T-cell (primary cell): ENCODE measurements around the gene RTTN. TPM values are rescaled to one million over a fixed set of nuclear protein-coding genes. Genes with fewer than 3 reads are reported as not detected.
A peak's percentile ranks its signal among the peaks of the same experiment; 100 is the strongest.

ENCODE experiments used
- ATAC-seq, 4 experiments: fragments of 200-7000 bp in 3 of 4; fragments of 150-1000 bp in 1 of 4; cut with Tn5 transposase; replicated peaks in 1 of 4; 1 replicate in 3 of 4; 2 replicates in 1 of 4; pipeline ENCODE4 v1.10.0; 2021; ENCODE audit warnings: moderate library complexity in 3 of 4, mild to moderate bottlenecking in 2 of 4, moderate number of reproducible peaks in 1 of 4
- CTCF ChIA-PET, 2 donors: fragments of 300-600 bp; sonication (Branson Sonifier 250); formaldehyde crosslinking; loops; one replicate each; lab custom pipeline; 2022; ENCODE audit warnings: antibody characterized with exemption in 2 of 2; lab: Charles Lee
- POLR2A ChIA-PET, 2 donors: fragments of 300-600 bp; sonication (Branson Sonifier 250); formaldehyde crosslinking; loops; one replicate each; lab custom pipeline; 2022; ENCODE audit warnings: antibody characterized with exemption in 2 of 2; lab: Charles Lee
- DNase-seq, 35 experiments: peaks; one replicate each; pipeline versions ENCODE4 v3.0.0 to v3.0.0-alpha.2; 2013 to 2023
- H3K27ac ChIP-seq: one replicate; pipeline ENCODE4 v1.5.1; 2013; ENCODE audit warnings: low read length
- H3K27me3 ChIP-seq, 2 experiments: replicated peaks in 1 of 2; 1 replicate in 1 of 2; 2 replicates in 1 of 2; pipeline versions ENCODE4 v1.6.1 to v1.7.0; 2013; ENCODE audit warnings: low read length in 1 of 2, mixed read lengths in 1 of 2; ENCODE audit not compliant: control insufficient read depth in 2 of 2, insufficient read depth in 2 of 2; ENCODE audit errors: extremely low read depth in 1 of 2
- H3K36me3 ChIP-seq, 2 donors: 1 replicate in 1 of 2; 2 replicates in 1 of 2; pipeline versions ENCODE4 v1.6.1 to v1.7.0; 2013; ENCODE audit warnings: low read length in 1 of 2; ENCODE audit not compliant: control insufficient read depth in 2 of 2, insufficient read depth in 1 of 2; ENCODE audit errors: extremely low read depth in 1 of 2
- H3K4me1 ChIP-seq, 2 experiments: 1 replicate in 1 of 2; 2 replicates in 1 of 2; pipeline versions ENCODE4 v1.6.1 to v1.7.0; 2013; ENCODE audit warnings: low read length in 2 of 2, mixed read lengths in 1 of 2; ENCODE audit not compliant: insufficient read depth in 2 of 2, control insufficient read depth in 1 of 2; ENCODE audit errors: extremely low read depth in 1 of 2
- H3K4me3 ChIP-seq, 2 donors: 1 replicate in 1 of 2; 2 replicates in 1 of 2; pipeline versions ENCODE4 v1.5.1 to v1.7.0; 2013; ENCODE audit warnings: mild to moderate bottlenecking in 2 of 2, low read length in 1 of 2, moderate library complexity in 1 of 2; ENCODE audit not compliant: control insufficient read depth in 1 of 2; ENCODE audit errors: extremely low read depth in 1 of 2
- H3K9me3 ChIP-seq: 2 replicates; pipeline ENCODE4 v1.7.0; 2013
- H3K27ac Mint-ChIP-seq, 2 donors: one replicate each; pipeline ENCODE4 v1.8.0; 2020 to 2021; ENCODE audit warnings: mild to moderate bottlenecking in 2 of 2, mixed read lengths in 2 of 2
- H3K27me3 Mint-ChIP-seq, 2 donors: one replicate each; pipeline ENCODE4 v1.8.0; 2021 to 2022; ENCODE audit warnings: mixed read lengths in 2 of 2
- H3K36me3 Mint-ChIP-seq: one replicate; pipeline ENCODE4 v1.8.0; 2021; ENCODE audit warnings: mixed read lengths
- H3K4me1 Mint-ChIP-seq, 3 donors: one replicate each; pipeline ENCODE4 v1.8.0; 2020 to 2022; ENCODE audit warnings: mixed read lengths in 3 of 3, mild to moderate bottlenecking in 1 of 3
- H3K4me3 Mint-ChIP-seq, 3 donors: one replicate each; pipeline ENCODE4 v1.8.0; 2020 to 2022; ENCODE audit warnings: mild to moderate bottlenecking in 3 of 3, mixed read lengths in 3 of 3, moderate library complexity in 3 of 3
- H3K9me3 Mint-ChIP-seq, 3 donors: one replicate each; pipeline ENCODE4 v1.8.0; 2020 to 2022; ENCODE audit warnings: mixed read lengths in 3 of 3
- WGBS: methylation state at CpG from one replicate; pipeline ENCODE4 v1.1.5; 2013; ENCODE audit warnings: missing lambda C conversion rate; ENCODE audit not compliant: insufficient coverage; 5-methylcytosine and 5-hydroxymethylcytosine counted together
- total RNA-seq, 35 experiments: library from RNA in 6 of 35; stranded (reverse) in 6 of 35; fragments of 120-200 nt in 1 of 35; gene quantifications; one replicate each; pipeline versions ENCODE4 v1.2.1 to v1.2.4 and lab custom pipeline; 2013 to 2026

Gene RTTN
- total RNA-seq, 5 donors from 2014 or later (not counting 1 experiment from before 2014, with no cell fraction given), result 17.8 to 31.7 (median 19.4) TPM

- H3K36me3 Mint-ChIP-seq, result peaks cover 66% of the 10 kb centered on the region
These were observed 10.4 kb downstream of the RTTN start for GRCh38 chr18:70195014-70195614.

DNA sequence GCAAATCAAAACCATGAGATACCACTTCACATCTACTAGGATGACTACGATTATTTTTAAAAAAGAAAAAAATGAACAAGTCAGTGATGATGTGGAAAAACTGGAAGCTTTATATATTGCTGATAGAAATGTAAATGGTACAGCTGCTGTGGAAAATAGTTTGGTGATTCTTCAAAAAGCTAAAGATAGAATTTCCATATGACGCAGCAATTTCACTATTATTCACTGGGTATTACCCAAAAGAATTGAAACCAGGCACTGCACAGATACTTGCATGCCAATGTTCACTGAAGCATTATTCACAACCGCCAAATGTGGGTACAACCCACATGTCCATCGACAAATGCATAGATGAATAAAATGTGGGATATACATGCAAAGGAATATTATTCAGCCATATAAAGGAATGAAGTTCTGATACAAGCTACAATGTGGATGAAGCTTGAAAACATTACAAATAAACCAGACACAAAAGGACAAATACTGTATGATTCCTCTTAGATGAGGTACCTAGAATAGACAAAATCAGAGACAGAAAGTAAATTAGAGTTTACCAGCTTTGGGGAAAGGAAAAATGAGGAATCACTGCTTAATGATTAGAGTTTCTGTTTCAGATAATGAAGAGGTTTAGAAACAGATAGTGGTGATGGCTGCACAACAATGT, 11.1 kb downstream of the RTTN start:
- Mint-ChIP-seq H3K9me3 (no peaks in the 10 kb centered on the region), H3K27me3 (no peaks in the 10 kb centered on the region), H3K27ac (no peak overlapping the region), H3K4me3 (no peak overlapping the region), H3K36me3 (peaks cover 68% of the 10 kb centered on the region), H3K4me1 (peaks cover 5 to 7% (median 5%) of the 10 kb centered on the region in 3 donors)
- Histone ChIP-seq H3K9me3 (no peaks in the 10 kb centered on the region), H3K4me3 (no peak overlapping the region), H3K27ac (no peak overlapping the region), H3K27me3 (no peaks in the 10 kb centered on the region), H3K36me3 (peaks cover 17 to 58% of the 10 kb centered on the region in 2 donors), H3K4me1 (no peaks in the 10 kb centered on the region)
- no peak for ATAC-seq
- ChIA-PET CTCF (interaction anchor here (0.6 to 3.8 kb wide), 9 partner anchors 10 to 261 kb away, joined by 3 to 29 read pairs (median 3); partner anchors contain the start of gene RTTN (in 1 of the 2)), POLR2A (interaction anchor here in 1 of 2 donors (0.6 kb wide), 1 partner anchor 307 kb away, joined by 4 read pairs; no protein-coding TSS in a partner anchor)
- no CpG with 5 or more reads among the region's 4 CpGs for WGBS
- DNase-seq, result no peak

More at GRCh38 chr18:70195014-70195614, 10.4 kb downstream of the RTTN start:
- DNase-seq, result no peak
- peaks cover 5 to 7% (median 5%) of the 10 kb centered on the region in 3 donors for H3K4me1 Mint-ChIP-seq
- ChIA-PET CTCF (interaction anchor here (0.6 to 3.8 kb wide), 19 partner anchors 8 to 265 kb away, joined by 3 to 29 read pairs (median 4); partner anchors contain the start of gene RTTN (in 2 of the 2)), POLR2A (interaction anchor here in 1 of 2 donors (0.6 kb wide), 1 partner anchor 306 kb away, joined by 4 read pairs; no protein-coding TSS in a partner anchor)
- H3K27me3 ChIP-seq, result no peaks in the 10 kb centered on the region
- peaks cover 17 to 57% of the 10 kb centered on the region in 2 donors for H3K36me3 ChIP-seq
- peak overlapping the region; percentile 28 to 43 for H3K27ac Mint-ChIP-seq
- 73% methylated on average over 3 of the region's 3 CpGs for WGBS
- no peak overlapping the region for H3K4me3 Mint-ChIP-seq
- H3K9me3 Mint-ChIP-seq, result no peaks in the 10 kb centered on the region
- ATAC-seq, result no peak
- no peak overlapping the region for H3K27ac ChIP-seq
- H3K4me3 ChIP-seq, result no peak overlapping the region
- H3K27me3 Mint-ChIP-seq, result no peaks in the 10 kb centered on the region
- H3K4me1 ChIP-seq, result no peaks in the 10 kb centered on the region
- no peaks in the 10 kb centered on the region for H3K9me3 ChIP-seq

DNA sequence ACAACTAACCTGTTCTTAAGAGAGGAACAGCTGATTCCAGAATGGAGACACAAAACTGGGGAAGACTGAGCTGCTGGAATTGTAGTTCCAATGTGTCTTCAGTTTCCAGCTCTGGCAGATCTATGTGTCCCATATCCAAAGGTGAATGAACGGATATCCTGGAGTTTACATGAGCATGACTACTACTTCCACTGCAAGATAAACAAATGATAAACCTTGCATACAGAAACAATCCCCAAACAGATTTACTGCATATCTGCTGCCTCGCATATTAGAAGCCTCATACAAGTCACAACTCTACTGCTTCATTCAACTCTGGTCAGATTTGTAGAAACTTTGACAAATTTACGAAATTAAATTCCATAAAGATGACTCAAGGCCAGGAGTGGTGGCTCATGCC, 15.0 kb downstream of the RTTN start:
- H3K36me3 ChIP-seq, result peaks cover 3 to 59% of the 10 kb centered on the region in 2 donors
- H3K36me3 Mint-ChIP-seq, result peaks cover 79% of the 10 kb centered on the region

DNA sequence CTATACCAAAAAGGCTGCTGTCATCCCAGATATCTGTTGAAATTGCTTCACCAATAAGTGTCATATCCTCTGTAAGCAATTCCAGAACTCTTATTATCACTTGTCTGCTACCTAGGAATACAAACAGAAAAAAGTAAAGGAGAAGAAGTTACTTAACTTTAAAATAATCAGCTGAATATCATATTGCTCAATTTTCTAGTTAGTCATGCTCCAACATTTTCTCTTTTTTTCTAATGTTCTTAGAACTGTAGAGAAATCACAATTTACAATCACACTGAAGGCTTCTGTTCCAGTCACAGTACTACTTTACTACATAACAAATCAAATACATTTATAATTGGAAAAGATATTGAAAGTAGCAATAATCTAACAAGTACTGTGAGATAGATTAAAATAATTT, 17.4 kb downstream of the RTTN start:
- ATAC-seq (no peak), DNase-seq (no peak)
- no peak overlapping the region for H3K4me3 Mint-ChIP-seq
- POLR2A ChIA-PET, result no interaction called here
- no peak overlapping the region for H3K27ac ChIP-seq
- no peaks in the 10 kb centered on the region for H3K9me3 Mint-ChIP-seq
- H3K36me3 ChIP-seq, result peaks cover 3 to 52% of the 10 kb centered on the region in 2 donors
- H3K27me3 Mint-ChIP-seq, result no peaks in the 10 kb centered on the region
- CTCF ChIA-PET, result interaction anchor here in 1 of 2 donors (0.9 kb wide), 1 partner anchor 7 kb away, joined by 4 read pairs; no protein-coding TSS in a partner anchor
- H3K27me3 ChIP-seq, result no peaks in the 10 kb centered on the region
- H3K4me1 Mint-ChIP-seq, result peaks cover 14 to 19% (median 14%) of the 10 kb centered on the region in 3 donors
- H3K4me1 ChIP-seq, result no peaks in the 10 kb centered on the region
- peaks cover 79% of the 10 kb centered on the region for H3K36me3 Mint-ChIP-seq
- H3K4me3 ChIP-seq, result no peak overlapping the region
- H3K27ac Mint-ChIP-seq, result no peak overlapping the region
- H3K9me3 ChIP-seq, result no peaks in the 10 kb centered on the region

More for the DNA sequence above, 15.0 kb downstream of the RTTN start:
- Mint-ChIP-seq H3K27me3 (no peaks in the 10 kb centered on the region), H3K27ac (no peak overlapping the region), H3K4me1 (peaks cover 2 to 10% (median 4%) of the 10 kb centered on the region in 3 donors), H3K9me3 (no peaks in the 10 kb centered on the region), H3K4me3 (no peak overlapping the region)
- no peak overlapping the region for H3K27ac ChIP-seq
- no peak for ATAC-seq
- H3K4me3 ChIP-seq, result no peak overlapping the region
- WGBS, result 100% methylated on average over 3 of the region's 3 CpGs
- no peaks in the 10 kb centered on the region for H3K27me3 ChIP-seq
- ChIA-PET POLR2A (no interaction called here), CTCF (no interaction called here)
- no peaks in the 10 kb centered on the region for H3K4me1 ChIP-seq
- no peaks in the 10 kb centered on the region for H3K9me3 ChIP-seq
- no peak for DNase-seq

DNA sequence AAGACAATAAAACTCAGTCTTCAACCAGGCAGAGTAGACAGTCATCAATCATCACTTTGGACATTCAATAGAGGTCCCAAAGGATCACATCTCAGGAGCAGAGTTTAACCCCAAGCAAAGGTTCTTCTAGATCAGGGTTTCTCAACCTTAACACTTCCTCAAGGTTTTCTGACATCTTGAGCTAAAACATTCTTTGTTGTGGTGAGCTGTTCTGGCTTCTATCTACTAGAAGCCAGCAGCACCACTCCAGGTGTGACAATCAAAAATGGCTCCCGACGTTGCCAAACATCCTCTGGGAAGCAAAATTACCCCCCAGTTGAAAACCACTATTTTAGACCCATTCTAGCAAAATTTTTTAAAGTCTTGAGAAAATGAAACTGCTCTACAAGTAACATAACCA, 22.0 kb downstream of the RTTN start:
- Histone ChIP-seq H3K36me3 (peaks cover 0 to 40% of the 10 kb centered on the region in 2 donors), H3K9me3 (no peaks in the 10 kb centered on the region), H3K4me1 (no peaks in the 10 kb centered on the region), H3K4me3 (no peak overlapping the region), H3K27ac (no peak overlapping the region), H3K27me3 (no peaks in the 10 kb centered on the region)
- Mint-ChIP-seq H3K4me1 (peaks cover 16 to 23% (median 18%) of the 10 kb centered on the region in 3 donors), H3K4me3 (no peak overlapping the region), H3K27ac (no peak overlapping the region), H3K36me3 (peaks cover 56% of the 10 kb centered on the region), H3K9me3 (no peaks in the 10 kb centered on the region), H3K27me3 (no peaks in the 10 kb centered on the region)
- no peak for DNase-seq
- ChIA-PET CTCF (interaction anchor here (0.5 to 1.2 kb wide), 2 partner anchors 12 to 20 kb away, joined by 3 to 5 read pairs; no protein-coding TSS in a partner anchor), POLR2A (interaction anchor here in 1 of 2 donors (0.6 kb wide), 1 partner anchor 9 kb away, joined by 3 read pairs; no protein-coding TSS in a partner anchor)
- no peak for ATAC-seq
- WGBS, result 10% methylated on average over 2 of the region's 2 CpGs

GRCh38 chr18:70182548-70182947, 22.9 kb downstream of the RTTN start:
- peaks cover 0 to 33% of the 10 kb centered on the region in 2 donors for H3K36me3 ChIP-seq
- ChIA-PET CTCF (no interaction called here), POLR2A (no interaction called here)
- H3K9me3 ChIP-seq, result no peaks in the 10 kb centered on the region
- no peaks in the 10 kb centered on the region for H3K4me1 ChIP-seq
- H3K36me3 Mint-ChIP-seq, result peaks cover 58% of the 10 kb centered on the region
- no peaks in the 10 kb centered on the region for H3K27me3 Mint-ChIP-seq
- H3K27ac Mint-ChIP-seq, result no peak overlapping the region
- DNase-seq (no peak), ATAC-seq (no peak)
- H3K4me3 Mint-ChIP-seq, result no peak overlapping the region
- no peak overlapping the region for H3K4me3 ChIP-seq
- H3K9me3 Mint-ChIP-seq, result no peaks in the 10 kb centered on the region
- H3K4me1 Mint-ChIP-seq, result peaks cover 16 to 23% (median 18%) of the 10 kb centered on the region in 3 donors
- no peak overlapping the region for H3K27ac ChIP-seq
- H3K27me3 ChIP-seq, result no peaks in the 10 kb centered on the region
